Endothelial cell of umbilical vein (primary cell): Measurements from ENCODE around the gene TSSC4. TPM values are rescaled to one million over a fixed set of nuclear protein-coding genes. Genes with fewer than 3 reads are reported as not detected.

ENCODE experiments used
- BruUV-seq: library from RNA; stranded (reverse); fragments of 400-500 nt; replicated peaks from 2 replicates; lab custom pipeline; 2021; lab: Mats Ljungman, UMichigan
- CTCF ChIA-PET: fragments of 300-600, 350-600 bp; sonication (Branson Sonifier 250); formaldehyde crosslinking; loops from one replicate; lab custom pipeline; 2021; ENCODE audit warnings: antibody characterized with exemption, inconsistent platforms; lab: Charles Lee
- POLR2A ChIA-PET: fragments of 300-600, 350-600 bp; sonication (Branson Sonifier 250); formaldehyde crosslinking; loops from one replicate; lab custom pipeline; 2021; ENCODE audit warnings: antibody characterized with exemption, inconsistent platforms; lab: Charles Lee
- DNase-seq: peaks from one replicate; pipeline ENCODE4 v3.0.0-alpha.2; 2011; ENCODE audit warnings: low read depth, low spot score
- FAIRE-seq: peaks from 2 replicates; lab custom pipeline; 2011; peaks lifted over from hg19 to GRCh38; lab: Jason Lieb, UNC
- H2AFZ ChIP-seq: 2 replicates; pipeline ENCODE4 v1.6.0; 2012; ENCODE audit warnings: low read depth, low read length, control low read depth, inconsistent platforms
- H3K27ac ChIP-seq: 2 replicates; pipeline ENCODE4 v1.5.1; 2011; ENCODE audit warnings: low read depth, mild to moderate bottlenecking, control low read depth, low read length, moderate library complexity; ENCODE audit not compliant: insufficient read depth
- H3K27me3 ChIP-seq, 2 experiments: 2 replicates each; pipeline versions ENCODE4 v1.6.0 to v1.6.1; 2011; ENCODE audit warnings: low read length in 2 of 2, mixed read lengths in 1 of 2; ENCODE audit not compliant: control insufficient read depth in 2 of 2, insufficient read depth in 2 of 2
- H3K36me3 ChIP-seq, 2 experiments: 2 replicates in 1 of 2; 3 replicates in 1 of 2; pipeline ENCODE4 v1.5.1; 2011; ENCODE audit warnings: low read length in 2 of 2, mild to moderate bottlenecking in 1 of 2, moderate library complexity in 1 of 2; ENCODE audit not compliant: control insufficient read depth in 2 of 2, insufficient read depth in 2 of 2; ENCODE audit errors: extremely low read depth in 1 of 2
- H3K4me1 ChIP-seq: 3 replicates; pipeline ENCODE4 v1.5.1; 2011; ENCODE audit warnings: mild to moderate bottlenecking, low read length; ENCODE audit not compliant: control insufficient read depth, insufficient read depth; ENCODE audit errors: extremely low read depth
- H3K4me2 ChIP-seq: 2 replicates; pipeline ENCODE4 v1.6.1; 2011; ENCODE audit warnings: low read length, control low read depth, mixed read lengths; ENCODE audit not compliant: insufficient read depth
- H3K4me3 ChIP-seq, 3 experiments: fragments of 200-600 bp in 1 of 3; sonication (generic), shearing (Covaris generic) in 1 of 3; replicated peaks in 1 of 3; 2 replicates each; pipeline ENCODE4 v1.5.1; 2011 to 2016; ENCODE audit warnings: control low read depth in 3 of 3, low read length in 3 of 3, mild to moderate bottlenecking in 2 of 3, inconsistent platforms in 1 of 3, low read depth in 1 of 3, moderate library complexity in 1 of 3; ENCODE audit not compliant: insufficient read depth in 1 of 3
- H3K79me2 ChIP-seq: 2 replicates; pipeline ENCODE4 v1.6.0; 2012; ENCODE audit warnings: low read length, inconsistent platforms; ENCODE audit not compliant: control insufficient read depth, insufficient read depth
- H3K9ac ChIP-seq: replicated peaks from 2 replicates; pipeline ENCODE3; 2011; ENCODE audit warnings: low read length, control low read depth; ENCODE audit not compliant: insufficient read depth; ENCODE audit errors: extremely low read depth
- H3K9me1 ChIP-seq: replicated peaks from 3 replicates; pipeline ENCODE4 v1.6.0; 2011; ENCODE audit warnings: mild to moderate bottlenecking, low read length; ENCODE audit not compliant: control insufficient read depth, insufficient read depth; ENCODE audit errors: extremely low read depth
- H3K9me3 ChIP-seq: replicated peaks from 2 replicates; pipeline ENCODE4 v1.5.1; 2012; ENCODE audit warnings: low read length, inconsistent platforms; ENCODE audit not compliant: control insufficient read depth, insufficient read depth
- H4K20me1 ChIP-seq: replicated peaks from 2 replicates; pipeline ENCODE3; 2011; ENCODE audit warnings: mild to moderate bottlenecking, low read length; ENCODE audit not compliant: control insufficient read depth, insufficient read depth; ENCODE audit errors: extremely low read depth
- EZH2 ChIP-seq: IDR thresholded peaks from 2 replicates; pipeline ENCODE4 v1.6.1; 2012; ENCODE audit warnings: borderline replicate concordance, low read depth, mild to moderate bottlenecking, moderate library complexity, low read length, inconsistent platforms; ENCODE audit not compliant: severe bottlenecking
- MAX ChIP-seq: IDR thresholded peaks from 2 replicates; pipeline ENCODE4 v1.6.1; 2011; ENCODE audit not compliant: insufficient read depth, insufficient read length
- MYC ChIP-seq: IDR thresholded peaks from one replicate; pipeline ENCODE4 v1.6.1; 2011; ENCODE audit warnings: mild to moderate bottlenecking, low read depth, low read length
- POLR2AphosphoS5 ChIP-seq: IDR thresholded peaks from 2 replicates; pipeline ENCODE4 v1.6.1; 2012; ENCODE audit warnings: low read depth, mild to moderate bottlenecking, control low read depth, low read length, moderate library complexity; ENCODE audit not compliant: insufficient read depth
- dilution Hi-C: fragments of 300-500 bp; cut with MboI; formaldehyde crosslinking; loops from one replicate; pipeline ENCODE4 v1.15.0; 2019; ENCODE audit warnings: low sequenced_read_pairs; ENCODE audit not compliant: extremely low pct_ligation_motif_present
- intact Hi-C: fragments of 100-400 bp; cut with micrococcal nuclease; formaldehyde crosslinking; loops from one replicate; pipeline ENCODE4 v1.10.0; 2022
- polyA plus RNA-seq, 4 experiments: library from polyadenylated mRNA; depleted of rRNA in 3 of 4; stranded (reverse) in 3 of 4; unstranded in 1 of 4; fragments of >200 nt; gene quantifications; 2 replicates each; pipeline versions ENCODE4 v1.2.1 to v1.2.3, GENCODE V29; 2011 to 2012; ENCODE audit warnings: missing spikeins in 1 of 4
- total RNA-seq: library from RNA; stranded (reverse); gene quantifications from 2 replicates; pipeline ENCODE4 v1.2.3, GENCODE V29; 2021

TSSC4 gene
- total and polyA plus RNA-seq, 2 donors (not counting 3 experiments of a cell fraction or from before 2014, with no cell fraction given), result 42.7 to 59.6 TPM

GRCh38 chr11:2443881-2444820 lies 43.6 kb downstream of the TSSC4 start, which contains the start of gene TRPM5:
Gene TRPM5 (minus strand): TSS chr11:2444514. CDS start chr11:2423036, 21,478 bp downstream.
- intact Hi-C loops, result no loop called here
- peaks cover 9 to 11% of the 10 kb centered on the region in 2 experiments for H3K27me3 ChIP-seq
- dilution Hi-C loops, result no loop called here

More at GRCh38 chr11:2443881-2444820, 43.6 kb downstream of the TSSC4 start, which contains the start of gene TRPM5:
- Histone ChIP-seq H2AFZ (peak within 1 kb of the TSS; percentile 70), H3K4me2 (no peak within 1 kb of the TSS), H3K9me3 (no peaks in the 10 kb centered on the region), H3K27ac (no peak within 1 kb of the TSS), H3K9me1 (no peaks in the 10 kb centered on the region), H3K36me3 (no peaks in the 10 kb centered on the region), H3K4me1 (no peaks in the 10 kb centered on the region), H3K4me3 (no peak within 1 kb of the TSS), H3K9ac (peak within 1 kb of the TSS; percentile 2), H3K79me2 (no peaks in the 10 kb centered on the region), H4K20me1 (no peaks in the 10 kb centered on the region)
- no peak for TF ChIP-seq POLR2AphosphoS5
- TF ChIP-seq EZH2, result no peak
- TF ChIP-seq MAX, result no peak
- TF ChIP-seq MYC, result no peak
- ChIA-PET POLR2A (no interaction called here), CTCF (interaction anchor here (0.6 to 0.7 kb wide), 2 partner anchors 12 to 448 kb away, joined by 3 read pairs; no protein-coding TSS in a partner anchor)
- DNase-seq (no peak), FAIRE-seq (no peak)
- no TSS peak for BruUV-seq
